Vagina (tissue), 2 donors: ENCODE results near the gene PARVG.

ENCODE experiments used
- CTCF ChIP-seq, 3 experiments: fragments of 450-650 bp in 2 of 3; fragments of 200-600 bp in 1 of 3; sonication (generic) in 1 of 3; IDR thresholded peaks; one replicate each; pipeline ENCODE4 v1.5.1; 2017 to 2019; ENCODE audit warnings: antibody characterized with exemption in 3 of 3, mild to moderate bottlenecking in 2 of 3, moderate library complexity in 2 of 3
- POLR2A ChIP-seq, 2 donors: fragments of 450-650 bp; IDR thresholded peaks; one replicate each; pipeline ENCODE4 v1.6.1; 2017; ENCODE audit warnings: antibody characterized with exemption in 2 of 2, mild to moderate bottlenecking in 2 of 2, moderate library complexity in 2 of 2
- POLR2AphosphoS5 ChIP-seq, 2 donors: sonication (generic); formaldehyde crosslinking; IDR thresholded peaks; one replicate each; pipeline ENCODE4 v1.9.0; 2017; ENCODE audit warnings: antibody characterized with exemption in 2 of 2, mild to moderate bottlenecking in 2 of 2, low read depth in 1 of 2; ENCODE audit not compliant: insufficient read depth in 1 of 2

GRCh38 chr22:44159221-44159620 lies 21.5 kb upstream of the PARVG start:
- TF ChIP-seq POLR2AphosphoS5 (IDR thresholded peaks at IDR 0.05; ENCODE audit: insufficient read depth in 1 of 2, low read depth in 1 of 2) (no peak), CTCF (IDR thresholded peaks at IDR 0.05) (no peak), POLR2A (IDR thresholded peaks at IDR 0.05) (no peak)
